Neuronal stem cell (in vitro differentiated cells): ENCODE data around the gene RING1.

Experiments
- DNase-seq: peaks from one replicate; pipeline ENCODE4 v3.0.0-alpha.2; 2013; ENCODE audit warnings: low spot score
- H2AFZ ChIP-seq: one replicate; pipeline ENCODE4 v1.6.1; 2013; ENCODE audit warnings: mild to moderate bottlenecking, low read length, inconsistent platforms
- H2AK5ac ChIP-seq: 2 replicates; pipeline ENCODE4 v1.6.1; 2013; ENCODE audit warnings: low read depth, mild to moderate bottlenecking, inconsistent platforms, low read length, moderate library complexity, mixed read lengths
- H2BK120ac ChIP-seq: 2 replicates; pipeline ENCODE4 v1.6.1; 2013; ENCODE audit warnings: low read depth, mild to moderate bottlenecking, inconsistent platforms, low read length, moderate library complexity, mixed read lengths
- H2BK12ac ChIP-seq: one replicate; pipeline ENCODE4 v1.6.1; 2013; ENCODE audit warnings: low read length, inconsistent platforms
- H2BK15ac ChIP-seq: 2 replicates; pipeline ENCODE4 v1.6.1; 2013; ENCODE audit warnings: mild to moderate bottlenecking, low read length, inconsistent platforms, mixed read lengths
- H2BK5ac ChIP-seq: one replicate; pipeline ENCODE4 v1.6.1; 2013; ENCODE audit warnings: inconsistent platforms, mild to moderate bottlenecking, low read length, moderate library complexity
- H3K14ac ChIP-seq: one replicate; pipeline ENCODE4 v1.6.1; 2013; ENCODE audit warnings: low read length, inconsistent platforms
- H3K18ac ChIP-seq: 2 replicates; pipeline ENCODE4 v1.6.1; 2013; ENCODE audit warnings: low read length, inconsistent platforms
- H3K23ac ChIP-seq: 2 replicates; pipeline ENCODE4 v1.6.1; 2013; ENCODE audit warnings: low read depth, mild to moderate bottlenecking, mixed read lengths, low read length, inconsistent platforms; ENCODE audit not compliant: poor library complexity
- H3K27ac ChIP-seq: replicated peaks from 3 replicates; pipeline ENCODE4 v1.5.1; 2013; ENCODE audit warnings: low read length, inconsistent platforms
- H3K27me3 ChIP-seq, 3 experiments: 2 replicates each; pipeline ENCODE4 v1.6.1; 2013; ENCODE audit warnings: low read length in 3 of 3, mild to moderate bottlenecking in 2 of 3, inconsistent platforms in 1 of 3, low read depth in 1 of 3, mixed read lengths in 1 of 3, moderate library complexity in 1 of 3; ENCODE audit not compliant: control insufficient read depth in 3 of 3, insufficient read depth in 3 of 3
- H3K36me3 ChIP-seq, 2 donors: replicated peaks in 1 of 2; 2 replicates each; pipeline ENCODE4 v1.6.1; 2013; ENCODE audit warnings: low read length in 2 of 2; ENCODE audit not compliant: control insufficient read depth in 2 of 2, insufficient read depth in 2 of 2
- H3K4ac ChIP-seq: 2 replicates; pipeline ENCODE4 v1.6.1; 2013; ENCODE audit warnings: inconsistent platforms, mild to moderate bottlenecking, low read length, moderate library complexity
- H3K4me1 ChIP-seq, 2 donors: 1 replicate in 1 of 2; 2 replicates in 1 of 2; pipeline ENCODE4 v1.6.1; 2013; ENCODE audit warnings: low read length in 2 of 2, low read depth in 1 of 2; ENCODE audit not compliant: control insufficient read depth in 2 of 2, insufficient read depth in 1 of 2
- H3K4me2 ChIP-seq: one replicate; pipeline ENCODE4 v1.6.1; 2013; ENCODE audit warnings: mild to moderate bottlenecking, low read length, inconsistent platforms; ENCODE audit not compliant: insufficient read depth, poor library complexity, severe bottlenecking
- H3K4me3 ChIP-seq, 2 donors: 2 replicates each; pipeline ENCODE4 v1.5.1; 2013; ENCODE audit warnings: low read length in 2 of 2, mild to moderate bottlenecking in 2 of 2, inconsistent platforms in 1 of 2, moderate library complexity in 1 of 2
- H3K79me1 ChIP-seq: one replicate; pipeline ENCODE4 v1.6.1; 2013; ENCODE audit warnings: low read depth, mild to moderate bottlenecking, inconsistent platforms, low read length, moderate library complexity
- H3K9ac ChIP-seq: one replicate; pipeline ENCODE4 v1.6.1; 2013; ENCODE audit warnings: mild to moderate bottlenecking, low read depth, low read length, inconsistent platforms; ENCODE audit not compliant: poor library complexity
- H3K9me3 ChIP-seq, 2 donors: replicated peaks in 1 of 2; 2 replicates each; pipeline versions ENCODE3 to v1.6.1; 2013; ENCODE audit warnings: low read length in 2 of 2, mild to moderate bottlenecking in 2 of 2, inconsistent platforms in 1 of 2, low read depth in 1 of 2, mixed read lengths in 1 of 2, moderate library complexity in 1 of 2; ENCODE audit not compliant: control insufficient read depth in 2 of 2, insufficient read depth in 1 of 2
- H4K8ac ChIP-seq: one replicate; pipeline ENCODE4 v1.6.1; 2013; ENCODE audit warnings: low read depth, mild to moderate bottlenecking, inconsistent platforms, low read length, moderate library complexity
- H4K91ac ChIP-seq: one replicate; pipeline ENCODE4 v1.6.1; 2013; ENCODE audit warnings: low read length, low read depth, mild to moderate bottlenecking, inconsistent platforms; ENCODE audit not compliant: poor library complexity
- WGBS, 2 donors: extraction: QIAGEN DNeasy Blood & Tissue Kit; methylation state at CpG; one replicate each; pipeline ENCODE4 v1.1.7; 2013; ENCODE audit warnings: missing lambda C conversion rate in 2 of 2, mixed read lengths in 1 of 2; ENCODE audit not compliant: insufficient read length in 2 of 2, insufficient replicate concordance in 1 of 2; ENCODE audit errors: extremely low coverage in 2 of 2; 5-methylcytosine and 5-hydroxymethylcytosine counted together

RING1 gene

GRCh38 chr6:33189164-33189563 is 19.1 kb upstream of the RING1 start:
- no peak overlapping the region for H3K4me3 ChIP-seq
- H3K4me1 ChIP-seq: peaks cover 3 to 11% of the 10 kb centered on the region in 2 donors
- no peak overlapping the region for H3K4ac ChIP-seq
- no CpG with 5 or more reads among the region's 8 CpGs for WGBS, 2 donors
- H3K27me3 ChIP-seq: peaks cover 4 to 22% (median 18%) of the 10 kb centered on the region in 3 experiments
- DNase-seq: no peak
- no peak overlapping the region for H3K27ac ChIP-seq
- H2BK120ac ChIP-seq: no peak overlapping the region
- no peak overlapping the region for H3K4me2 ChIP-seq
- H2AK5ac ChIP-seq: peak overlapping the region; percentile 47
- H2BK12ac ChIP-seq: no peak overlapping the region
- no peak overlapping the region for H3K14ac ChIP-seq
- no peak overlapping the region for H3K9ac ChIP-seq
- peak overlapping the region; percentile 2 for H3K18ac ChIP-seq
- H3K9me3 ChIP-seq: peaks cover 0 to under 1% of the 10 kb centered on the region in 2 donors
- H3K36me3 ChIP-seq: peaks cover 1 to 7% of the 10 kb centered on the region in 2 donors
- H4K91ac ChIP-seq: no peak overlapping the region
- H2BK15ac ChIP-seq: peak overlapping the region; percentile 24
- no peaks in the 10 kb centered on the region for H3K79me1 ChIP-seq
- H2BK5ac ChIP-seq: no peak overlapping the region
- H3K23ac ChIP-seq: no peak overlapping the region
- H4K8ac ChIP-seq: no peak overlapping the region
- no peak overlapping the region for H2AFZ ChIP-seq

- H3K4me3 ChIP-seq: no peak overlapping the region
- H3K4ac ChIP-seq: no peak overlapping the region
- H3K27ac ChIP-seq: no peak overlapping the region
- H3K18ac ChIP-seq: no peak overlapping the region
- peaks cover 4 to 22% (median 18%) of the 10 kb centered on the region in 3 experiments for H3K27me3 ChIP-seq
- H2BK120ac ChIP-seq: no peak overlapping the region
- no peak overlapping the region for H2BK12ac ChIP-seq
- H3K14ac ChIP-seq: no peak overlapping the region
- no peak for DNase-seq
- peak overlapping the region; percentile 15 for H2BK15ac ChIP-seq
- no peak overlapping the region for H3K23ac ChIP-seq
- H4K8ac ChIP-seq: no peak overlapping the region
- no peak overlapping the region for H3K9ac ChIP-seq
- peak overlapping the region; percentile 47 for H2AK5ac ChIP-seq
- no peak overlapping the region for H4K91ac ChIP-seq
- 100% methylated on average over 1 of the region's 7 CpGs; no CpG with 5 or more reads in 1 of the 2 donors for WGBS, 2 donors
- H3K4me1 ChIP-seq: peaks cover 3 to 11% of the 10 kb centered on the region in 2 donors
- H3K4me2 ChIP-seq: no peak overlapping the region
- no peaks in the 10 kb centered on the region for H3K79me1 ChIP-seq
- H3K9me3 ChIP-seq: no peaks in the 10 kb centered on the region
- H2AFZ ChIP-seq: no peak overlapping the region
- peaks cover 6 to 14% of the 10 kb centered on the region in 2 donors for H3K36me3 ChIP-seq
- no peak overlapping the region for H2BK5ac ChIP-seq
Measured at GRCh38 chr6:33189625-33190448, 18.5 kb upstream of the RING1 start.

GRCh38 chr6:33190504-33191107 is 17.7 kb upstream of the RING1 start:
- H3K4me3 ChIP-seq: no peak overlapping the region
- peak overlapping the region; percentile 71 for H2AK5ac ChIP-seq
- H4K91ac ChIP-seq: no peak overlapping the region
- H2BK12ac ChIP-seq: no peak overlapping the region
- no peak for DNase-seq
- no peak overlapping the region for H3K27ac ChIP-seq
- no peak overlapping the region for H3K4ac ChIP-seq
- no CpG with 5 or more reads among the region's 11 CpGs for WGBS, 2 donors
- no peaks in the 10 kb centered on the region for H3K9me3 ChIP-seq
- no peak overlapping the region for H3K14ac ChIP-seq
- H3K27me3 ChIP-seq: peaks cover 4 to 22% (median 18%) of the 10 kb centered on the region in 3 experiments
- H3K4me1 ChIP-seq: peaks cover 3 to 11% of the 10 kb centered on the region in 2 donors
- H2AFZ ChIP-seq: no peak overlapping the region
- H2BK5ac ChIP-seq: no peak overlapping the region
- no peaks in the 10 kb centered on the region for H3K79me1 ChIP-seq
- no peak overlapping the region for H4K8ac ChIP-seq
- peaks cover 14 to 22% of the 10 kb centered on the region in 2 donors for H3K36me3 ChIP-seq
- no peak overlapping the region for H3K9ac ChIP-seq
- H3K4me2 ChIP-seq: no peak overlapping the region
- no peak overlapping the region for H3K18ac ChIP-seq
- no peak overlapping the region for H3K23ac ChIP-seq
- H2BK15ac ChIP-seq: no peak overlapping the region
- H2BK120ac ChIP-seq: peak overlapping the region; percentile 2
